IPS-20b (cell line): ENCODE results near the gene MYBPHL.

Source experiments
- H3K27ac ChIP-seq: one replicate; pipeline ENCODE4 v1.5.1; 2013; ENCODE audit warnings: low read length
- H3K27me3 ChIP-seq: 2 replicates; pipeline ENCODE4 v1.6.1; 2013; ENCODE audit warnings: mild to moderate bottlenecking, low read length, inconsistent platforms; ENCODE audit not compliant: insufficient read depth
- H3K36me3 ChIP-seq: 2 replicates; pipeline ENCODE4 v1.6.1; 2013; ENCODE audit warnings: low read depth, mild to moderate bottlenecking, inconsistent platforms, low read length, moderate library complexity; ENCODE audit not compliant: insufficient read depth
- H3K4me1 ChIP-seq: 2 replicates; pipeline ENCODE4 v1.6.1; 2013; ENCODE audit warnings: mild to moderate bottlenecking, control low read depth, inconsistent platforms, low read length, moderate library complexity; ENCODE audit not compliant: insufficient read depth
- H3K4me3 ChIP-seq: 2 replicates; pipeline ENCODE4 v1.5.1; 2013; ENCODE audit warnings: mild to moderate bottlenecking, low read length, inconsistent platforms
- H3K9ac ChIP-seq: 2 replicates; pipeline ENCODE4 v1.6.1; 2013; ENCODE audit warnings: low read depth, mild to moderate bottlenecking, inconsistent platforms, low read length, moderate library complexity
- H3K9me3 ChIP-seq: 2 replicates; pipeline ENCODE4 v1.6.1; 2013; ENCODE audit warnings: mild to moderate bottlenecking, low read depth, low read length, inconsistent platforms; ENCODE audit not compliant: insufficient read depth

Gene MYBPHL

GRCh38 chr1:109306832-109307273 lies at the start of gene MYBPHL:
Gene MYBPHL (minus strand): TSS chr1:109307011. CDS start chr1:109306991, 20 bp downstream.
- peaks cover 4% of the 10 kb centered on the region for H3K36me3 ChIP-seq
- no peak within 1 kb of the TSS for H3K9ac ChIP-seq
- H3K27ac ChIP-seq = no peak within 1 kb of the TSS
- H3K27me3 ChIP-seq = no peaks in the 10 kb centered on the region
- H3K4me3 ChIP-seq = no peak within 1 kb of the TSS
- H3K4me1 ChIP-seq = no peaks in the 10 kb centered on the region; the same call in 1 of the 2 replicates
- H3K9me3 ChIP-seq = no peaks in the 10 kb centered on the region

GRCh38 chr1:109356505-109356904 lies 49.7 kb upstream of the MYBPHL start:
- Histone ChIP-seq H3K4me1 (peaks cover 9% of the 10 kb centered on the region; the same call in 1 of the 2 replicates), H3K4me3 (no peak overlapping the region), H3K9ac (no peak overlapping the region), H3K27me3 (no peaks in the 10 kb centered on the region), H3K36me3 (peaks cover 17% of the 10 kb centered on the region), H3K9me3 (no peaks in the 10 kb centered on the region), H3K27ac (no peak overlapping the region)

- Histone ChIP-seq H3K4me3 (no peak overlapping the region), H3K36me3 (peaks cover 33% of the 10 kb centered on the region), H3K9me3 (no peaks in the 10 kb centered on the region), H3K27ac (no peak overlapping the region), H3K9ac (no peak overlapping the region), H3K27me3 (no peaks in the 10 kb centered on the region), H3K4me1 (peaks cover 2% of the 10 kb centered on the region; the same call in 1 of the 2 replicates)
Observed at GRCh38 chr1:109354929-109355328, 48.1 kb upstream of the MYBPHL start.

- Histone ChIP-seq H3K27me3 (no peaks in the 10 kb centered on the region), H3K4me3 (no peak overlapping the region), H3K27ac (no peak overlapping the region), H3K9ac (no peak overlapping the region), H3K9me3 (no peaks in the 10 kb centered on the region), H3K36me3 (peaks cover 63% of the 10 kb centered on the region), H3K4me1 (peaks cover 2% of the 10 kb centered on the region; the same call in 1 of the 2 replicates)
Observed at GRCh38 chr1:109351457-109351856, 44.6 kb upstream of the MYBPHL start.

GRCh38 chr1:109350655-109351054 lies 43.8 kb upstream of the MYBPHL start:
- Histone ChIP-seq H3K36me3 (peaks cover 65% of the 10 kb centered on the region), H3K27ac (no peak overlapping the region), H3K9me3 (no peaks in the 10 kb centered on the region), H3K4me3 (no peak overlapping the region), H3K27me3 (no peaks in the 10 kb centered on the region), H3K4me1 (peaks cover 2% of the 10 kb centered on the region; the same call in 1 of the 2 replicates), H3K9ac (no peak overlapping the region)

GRCh38 chr1:109350182-109350581 lies 43.4 kb upstream of the MYBPHL start:
- Histone ChIP-seq H3K9ac (no peak overlapping the region), H3K36me3 (peaks cover 69% of the 10 kb centered on the region), H3K4me1 (peaks cover 1% of the 10 kb centered on the region; the same call in 1 of the 2 replicates), H3K4me3 (no peak overlapping the region), H3K27ac (no peak overlapping the region), H3K27me3 (no peaks in the 10 kb centered on the region), H3K9me3 (no peaks in the 10 kb centered on the region)

- Histone ChIP-seq H3K27me3 (no peaks in the 10 kb centered on the region), H3K9ac (no peak overlapping the region), H3K9me3 (no peaks in the 10 kb centered on the region), H3K36me3 (peaks cover 86% of the 10 kb centered on the region), H3K27ac (no peak overlapping the region), H3K4me1 (no peaks in the 10 kb centered on the region), H3K4me3 (no peak overlapping the region)
Observed at GRCh38 chr1:109347511-109347910, 40.7 kb upstream of the MYBPHL start.

GRCh38 chr1:109341944-109342930 lies 35.4 kb upstream of the MYBPHL start:
- Histone ChIP-seq H3K9me3 (no peaks in the 10 kb centered on the region), H3K4me1 (no peaks in the 10 kb centered on the region), H3K4me3 (no peak overlapping the region), H3K27ac (no peak overlapping the region), H3K9ac (no peak overlapping the region), H3K27me3 (no peaks in the 10 kb centered on the region), H3K36me3 (peaks cover 81% of the 10 kb centered on the region)

GRCh38 chr1:109338608-109339007 lies 31.8 kb upstream of the MYBPHL start:
- Histone ChIP-seq H3K4me1 (no peaks in the 10 kb centered on the region), H3K9ac (no peak overlapping the region), H3K9me3 (no peaks in the 10 kb centered on the region), H3K4me3 (no peak overlapping the region), H3K27ac (no peak overlapping the region), H3K27me3 (no peaks in the 10 kb centered on the region), H3K36me3 (peaks cover 91% of the 10 kb centered on the region)

- H3K27ac ChIP-seq = no peak overlapping the region
- no peak overlapping the region for H3K4me3 ChIP-seq
- H3K9me3 ChIP-seq = peaks cover 4% of the 10 kb centered on the region; the same call in 1 of the 2 replicates
- H3K4me1 ChIP-seq = no peaks in the 10 kb centered on the region
- H3K27me3 ChIP-seq = no peaks in the 10 kb centered on the region
- H3K9ac ChIP-seq = no peak overlapping the region
- peaks cover 91% of the 10 kb centered on the region for H3K36me3 ChIP-seq
Observed at GRCh38 chr1:109338091-109338490, 31.3 kb upstream of the MYBPHL start.

GRCh38 chr1:109335091-109335490 lies 28.3 kb upstream of the MYBPHL start:
- no peak overlapping the region for H3K27ac ChIP-seq
- peaks cover 88% of the 10 kb centered on the region for H3K36me3 ChIP-seq
- H3K27me3 ChIP-seq = no peaks in the 10 kb centered on the region
- no peak overlapping the region for H3K9ac ChIP-seq
- H3K4me1 ChIP-seq = no peaks in the 10 kb centered on the region
- H3K9me3 ChIP-seq = peaks cover 10% of the 10 kb centered on the region; the same call in 1 of the 2 replicates
- no peak overlapping the region for H3K4me3 ChIP-seq

GRCh38 chr1:109331113-109331512 lies 24.3 kb upstream of the MYBPHL start:
- no peaks in the 10 kb centered on the region for H3K4me1 ChIP-seq
- H3K9ac ChIP-seq = no peak overlapping the region
- H3K36me3 ChIP-seq = peaks cover 75% of the 10 kb centered on the region
- H3K27me3 ChIP-seq = no peaks in the 10 kb centered on the region
- H3K4me3 ChIP-seq = no peak overlapping the region
- no peak overlapping the region for H3K27ac ChIP-seq
- H3K9me3 ChIP-seq = peaks cover 10% of the 10 kb centered on the region; the same call in 1 of the 2 replicates
